ENCODE measurements around the gene KCNG1.

The KCNG1 gene

GRCh38 chr20:51034988-51035656 lies 12.2 kb upstream of the KCNG1 start:
- DNase-seq = no peak

DNA sequence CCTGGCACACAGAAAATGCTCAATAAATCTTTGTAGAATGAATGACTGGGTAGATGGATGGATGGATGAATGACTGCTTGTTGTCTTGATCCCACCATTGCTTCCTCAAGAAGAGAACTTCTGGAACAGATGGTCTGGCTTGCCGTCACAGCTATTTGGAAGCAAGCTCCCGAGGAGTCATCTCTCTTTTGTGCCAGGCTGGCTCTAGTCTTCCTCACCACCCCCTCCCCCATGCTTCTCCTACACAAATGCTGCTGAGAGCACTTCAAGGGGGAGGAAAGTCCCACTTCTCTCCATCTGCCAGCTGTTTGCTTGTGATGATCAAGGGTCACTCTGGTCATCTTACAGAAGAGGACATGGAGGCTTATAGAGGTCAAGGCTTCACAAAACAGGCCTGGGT lies 11.6 kb upstream of the KCNG1 start:
- no peak for DNase-seq

- no peak for DNase-seq
Observed at GRCh38 chr20:51029963-51030920, 7.3 kb upstream of the KCNG1 start.

DNA sequence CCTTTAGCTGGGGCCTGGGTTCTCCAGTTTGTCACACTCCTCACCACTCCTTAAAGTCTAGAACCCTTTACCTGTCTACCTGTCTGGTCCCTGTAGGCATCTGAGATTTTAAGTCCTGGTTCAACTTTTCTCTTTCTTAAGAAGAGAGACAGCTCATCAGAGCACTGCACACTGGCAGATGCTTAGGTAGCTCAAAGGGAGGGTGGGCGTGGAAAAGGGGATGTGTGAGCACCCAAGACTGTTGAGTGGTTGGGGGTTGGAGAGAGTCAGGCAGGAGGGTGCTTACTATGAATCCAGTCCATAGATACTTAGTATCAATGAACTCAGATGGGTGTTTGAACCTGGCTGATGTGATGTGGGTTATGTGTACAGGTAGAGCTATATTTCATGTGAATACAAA lies 6.6 kb upstream of the KCNG1 start:
- no peak for DNase-seq

- no peak for DNase-seq
Observed at GRCh38 chr20:51028616-51029212, 5.8 kb upstream of the KCNG1 start.

- DNase-seq = no peak
Observed at GRCh38 chr20:51027035-51027795, 4.3 kb upstream of the KCNG1 start.

DNA sequence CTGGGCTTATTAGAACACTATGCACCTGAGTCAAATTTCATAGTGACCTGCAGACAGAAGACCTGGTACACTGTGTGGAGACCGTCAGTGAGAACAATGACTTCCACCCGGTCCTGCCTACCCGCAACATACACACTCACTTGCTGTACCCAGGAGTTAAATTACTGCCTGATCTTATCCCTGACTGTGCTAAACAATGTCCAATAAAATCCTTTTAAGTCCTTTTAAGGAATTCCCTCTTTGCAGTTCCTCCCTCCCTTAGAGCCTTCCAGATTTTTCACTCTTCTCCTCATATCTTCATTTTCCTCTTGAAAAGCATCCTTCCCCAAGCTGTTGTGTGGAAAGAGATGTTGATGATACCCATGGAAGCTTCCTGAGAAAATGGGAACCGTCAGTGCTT lies 3.4 kb upstream of the KCNG1 start:
- DNase-seq = no peak

DNA sequence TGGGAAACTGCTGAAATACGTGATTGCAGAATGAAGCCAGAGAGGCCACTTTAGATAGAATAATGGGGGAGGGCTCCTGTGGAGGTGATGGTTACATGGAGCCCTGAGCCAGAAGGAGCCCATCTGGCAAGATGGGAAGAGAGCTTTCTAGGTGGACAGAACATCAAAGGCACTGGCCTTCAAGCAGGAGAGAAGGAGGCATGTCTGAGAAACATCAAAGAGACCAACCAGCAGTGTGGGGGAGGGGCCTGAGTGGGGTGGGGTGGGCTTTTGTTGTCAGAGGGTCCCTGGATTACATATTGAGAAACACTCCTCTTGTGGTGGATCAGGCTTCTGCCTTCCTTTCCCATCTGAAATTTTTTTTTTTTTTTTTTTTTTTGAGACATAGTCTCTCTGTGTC lies 1.9 kb upstream of the KCNG1 start:
- DNase-seq = no peak

DNA sequence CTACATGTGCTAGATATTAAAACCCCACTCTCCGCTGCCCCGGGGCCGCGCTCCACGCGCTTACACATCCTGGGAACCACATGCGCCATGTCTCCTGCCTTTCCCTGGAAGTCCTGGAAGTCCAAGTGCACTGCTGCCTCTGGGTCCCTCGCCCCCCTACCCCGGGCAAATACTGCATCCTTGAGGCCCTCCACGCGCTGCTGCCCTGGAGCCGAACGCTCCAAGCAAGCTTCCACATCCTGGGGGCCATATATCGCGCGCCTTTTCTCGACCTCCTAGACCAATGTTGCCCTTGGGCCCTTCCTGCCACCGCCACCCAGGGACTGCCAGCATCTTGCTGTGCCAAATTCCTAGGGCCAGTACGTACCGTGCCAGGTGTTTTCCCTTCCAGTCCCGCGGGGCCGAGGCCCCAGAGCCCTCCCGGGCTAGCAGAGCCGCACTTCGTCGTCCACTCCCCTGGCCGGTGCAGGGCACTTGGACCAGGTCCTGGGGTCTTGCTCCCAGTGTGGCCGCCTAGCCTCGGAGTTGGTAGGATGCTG lies 779 bp upstream of the KCNG1 start:
- no peak for DNase-seq

DNA sequence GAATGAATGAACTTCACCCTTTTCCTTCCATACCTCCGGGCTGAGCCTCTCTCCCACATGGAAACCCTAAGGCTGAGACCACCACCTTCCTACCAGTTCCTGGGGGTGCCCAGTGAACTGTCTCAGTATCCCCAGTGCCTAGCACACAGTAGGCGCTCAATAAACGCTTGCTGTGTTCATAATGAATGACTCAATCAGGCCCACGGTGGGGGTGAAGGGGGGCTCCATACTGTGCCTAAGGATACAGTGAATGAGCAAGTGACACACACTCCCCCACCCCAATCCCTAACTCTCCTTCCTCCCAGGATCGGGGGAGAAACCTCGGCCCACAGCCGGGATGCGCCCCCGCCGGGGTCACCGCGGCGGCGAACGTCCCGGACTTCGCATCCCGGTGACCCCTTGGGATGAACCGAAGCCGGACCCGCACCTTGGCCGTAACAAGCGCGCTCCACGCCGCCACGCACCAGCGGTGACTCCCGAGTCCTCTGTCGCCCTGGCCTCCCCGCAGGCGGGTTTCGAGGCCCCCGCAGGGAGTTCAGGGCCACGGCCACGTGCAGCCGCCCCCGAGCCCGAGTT lies 592 bp downstream of the KCNG1 start:
- DNase-seq = no peak

- no peak for DNase-seq
Observed at GRCh38 chr20:51021067-51022025, 1.6 kb downstream of the KCNG1 start.

GRCh38 chr20:51020657-51021056 lies 2.2 kb downstream of the KCNG1 start:
- DNase-seq = no peak

GRCh38 chr20:51019656-51020592 lies 3.0 kb downstream of the KCNG1 start:
- DNase-seq = no peak

GRCh38 chr20:51017251-51017650 lies 5.7 kb downstream of the KCNG1 start:
- DNase-seq = no peak

DNA sequence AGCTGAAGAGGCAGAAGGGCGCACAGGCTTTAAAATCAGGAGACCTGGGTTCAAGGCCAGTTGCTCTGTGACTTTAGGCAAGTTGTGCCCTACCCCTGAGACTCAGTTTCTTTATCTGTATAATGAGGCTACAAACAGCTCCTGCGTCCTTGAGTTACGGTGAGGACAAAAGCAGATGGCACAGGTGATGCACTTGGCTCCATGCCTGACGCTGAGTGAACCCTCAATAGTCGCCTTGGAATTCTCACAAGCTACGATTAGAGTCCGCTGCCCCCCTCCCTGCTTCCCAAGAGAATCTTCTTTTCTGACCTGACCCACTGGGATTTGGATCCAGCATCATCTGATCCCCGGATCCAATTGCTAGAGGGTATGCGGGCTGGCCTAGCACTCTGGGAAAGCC lies 6.4 kb downstream of the KCNG1 start:
- no peak for DNase-seq

- no peak for DNase-seq
Observed at GRCh38 chr20:51014797-51015722, 7.8 kb downstream of the KCNG1 start.

DNA sequence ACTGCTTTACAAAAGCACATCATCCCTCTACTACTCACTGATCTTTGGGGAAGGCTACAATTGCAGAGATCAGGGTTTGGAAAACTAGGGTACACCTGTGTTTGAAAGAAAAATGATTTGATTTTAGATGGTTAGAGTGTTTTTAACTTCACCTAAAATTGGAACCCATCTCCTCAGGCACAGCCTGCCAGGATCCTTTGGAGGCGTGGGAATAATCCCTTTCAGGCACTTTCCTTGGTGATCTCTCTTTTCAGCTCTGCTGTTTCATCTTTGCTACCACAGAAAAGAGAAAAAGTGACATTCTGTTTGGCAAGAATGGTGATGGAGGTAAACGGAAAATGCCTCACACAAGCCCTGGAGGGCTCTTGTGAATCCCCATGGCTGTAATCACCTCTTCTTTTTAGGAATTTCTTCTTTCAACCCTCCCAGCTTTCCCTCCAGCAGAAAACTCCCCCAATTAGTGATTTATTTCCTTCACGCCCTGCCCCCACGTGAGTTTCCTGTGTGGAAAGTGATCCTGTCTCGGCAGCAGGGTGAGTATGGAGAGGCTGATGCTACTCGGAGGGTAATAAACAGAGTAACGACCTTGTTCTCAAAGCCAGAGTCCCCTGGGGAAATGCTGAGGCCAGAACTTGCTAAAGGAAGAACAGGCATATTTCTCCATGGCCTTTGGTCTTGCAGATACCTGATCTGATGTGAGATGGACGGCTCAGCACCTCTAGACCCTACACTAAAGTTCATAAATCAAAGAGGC lies 9.2 kb downstream of the KCNG1 start:
- DNase-seq = no peak

DNA sequence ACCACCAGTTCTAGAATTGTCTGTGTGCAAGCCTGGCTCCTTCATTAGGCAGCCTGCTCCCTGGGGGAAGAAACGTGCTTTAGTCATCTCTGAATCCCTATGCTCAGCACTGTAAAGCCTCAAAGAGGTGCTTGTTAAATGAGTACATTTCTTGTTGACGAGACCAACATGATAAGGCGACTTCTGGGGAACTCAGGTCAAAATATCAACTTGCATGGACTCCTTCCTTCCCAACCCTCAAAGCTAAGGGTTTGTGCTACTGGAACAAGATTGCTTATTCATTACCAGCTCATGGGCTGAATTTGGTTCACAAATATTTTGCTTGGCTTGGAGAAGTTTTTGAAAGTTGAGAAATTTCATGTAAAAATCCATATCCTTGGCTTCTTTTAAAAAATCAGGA lies 10.6 kb downstream of the KCNG1 start:
- DNase-seq = no peak
